T-helper 22 cell (primary cell): ENCODE results near the gene ODAD2.
"Not testable (repeated sequence)": the region's sequence is repeated elsewhere in the genome, so short reads cannot be mapped to it uniquely, and the experiment has no call there.

Experiments
- DNase-seq: peaks from one replicate; pipeline ENCODE4 v3.0.0-alpha.2; 2020; ENCODE audit warnings: low read depth

ODAD2 gene

GRCh38 chr10:27998954-27999275, at the start of gene ODAD2:
Gene ODAD2 (minus strand): TSS chr10:27999079. CDS start chr10:27995142, 3,937 bp downstream.
- DNase-seq, result no peak

- no peak for DNase-seq
Observed at GRCh38 chr10:28047061-28047460, 48.2 kb upstream of the ODAD2 start.

GRCh38 chr10:28046579-28046978, 47.7 kb upstream of the ODAD2 start:
- DNase-seq, result no peak

- no peak for DNase-seq
Observed at GRCh38 chr10:28043941-28044340, 45.1 kb upstream of the ODAD2 start.

- DNase-seq, result no peak
Observed at GRCh38 chr10:28036587-28036986, 37.7 kb upstream of the ODAD2 start.

- DNase-seq, result no peak
Observed at GRCh38 chr10:28020993-28021982, 22.4 kb upstream of the ODAD2 start.

GRCh38 chr10:28020080-28020860, 21.4 kb upstream of the ODAD2 start:
- no peak for DNase-seq

GRCh38 chr10:28014651-28015050, 15.8 kb upstream of the ODAD2 start:
- DNase-seq, result no peak

- no peak for DNase-seq
Observed at GRCh38 chr10:28012990-28013515, 14.2 kb upstream of the ODAD2 start.

- DNase-seq, result no peak
Observed at GRCh38 chr10:28010821-28011220, 11.9 kb upstream of the ODAD2 start.

GRCh38 chr10:28008054-28008453, 9.2 kb upstream of the ODAD2 start:
- DNase-seq, result no peak

GRCh38 chr10:28001353-28001752, 2.5 kb upstream of the ODAD2 start:
- no peak for DNase-seq

GRCh38 chr10:27998178-27998953, 513 bp downstream of the ODAD2 start:
- DNase-seq, result no peak

- no peak for DNase-seq
Observed at GRCh38 chr10:27997865-27998177, 1.1 kb downstream of the ODAD2 start.

GRCh38 chr10:27995311-27995710, 3.6 kb downstream of the ODAD2 start:
- no peak for DNase-seq

GRCh38 chr10:27989357-27989756, 9.5 kb downstream of the ODAD2 start:
- not testable (repeated sequence) for DNase-seq

- DNase-seq, result no peak
Observed at GRCh38 chr10:27986821-27987220, 12.1 kb downstream of the ODAD2 start.

GRCh38 chr10:27982875-27983543, 15.9 kb downstream of the ODAD2 start:
- no peak for DNase-seq

- DNase-seq, result no peak
Observed at GRCh38 chr10:27981744-27982143, 17.1 kb downstream of the ODAD2 start.

GRCh38 chr10:27970795-27971194, 28.1 kb downstream of the ODAD2 start:
- not testable (repeated sequence) for DNase-seq

GRCh38 chr10:27969931-27970330, 28.9 kb downstream of the ODAD2 start:
- not testable (repeated sequence) for DNase-seq
